OCI-LY7 (cell line): Measurements from ENCODE around the gene NEMF. TPM values are rescaled to one million over a fixed set of nuclear protein-coding genes. Genes with fewer than 3 reads are reported as not detected.

Source experiments
- BruUV-seq: library from RNA; stranded (reverse); fragments of 400-500 nt; replicated peaks from 2 replicates; lab custom pipeline; 2021; lab: Mats Ljungman, UMichigan
- CTCF ChIA-PET: fragments of 300-600 bp; sonication (Branson Sonifier 250); formaldehyde crosslinking; loops from one replicate; lab custom pipeline; 2022; ENCODE audit warnings: antibody characterized with exemption; ENCODE audit not compliant: unreplicated experiment; lab: Charles Lee
- POLR2A ChIA-PET: fragments of 300-600 bp; sonication (Branson Sonifier 250); formaldehyde crosslinking; loops from one replicate; lab custom pipeline; 2022; ENCODE audit warnings: antibody characterized with exemption; lab: Charles Lee
- DNase-seq: peaks from one replicate; pipeline ENCODE4 v3.0.0-alpha.2; 2015; ENCODE audit warnings: low spot score
- H2AFZ ChIP-seq: fragments of 200-600 bp; sonication (generic), shearing (Covaris generic); 2 replicates; pipeline ENCODE4 v1.6.1; 2014; ENCODE audit warnings: mild to moderate bottlenecking, antibody characterized with exemption, low read length, moderate library complexity
- H3K27ac ChIP-seq: fragments of 200-600 bp; sonication (generic); 2 replicates; pipeline ENCODE4 v1.5.1; 2014; ENCODE audit warnings: mixed run types, low read depth, mild to moderate bottlenecking, moderate library complexity, low read length, inconsistent platforms; ENCODE audit not compliant: poor library complexity, severe bottlenecking
- H3K36me3 ChIP-seq: fragments of 200-600 bp; sonication (generic); 2 replicates; pipeline ENCODE4 v1.6.1; 2014; ENCODE audit warnings: mild to moderate bottlenecking, antibody characterized with exemption, low read length, moderate library complexity, mixed read lengths; ENCODE audit not compliant: insufficient read depth
- H3K4me1 ChIP-seq: fragments of 200-600 bp; sonication (generic); 2 replicates; pipeline ENCODE4 v1.5.1; 2014; ENCODE audit warnings: mild to moderate bottlenecking, low read length; ENCODE audit not compliant: insufficient read depth, poor library complexity, severe bottlenecking
- H3K4me2 ChIP-seq: fragments of 200-600 bp; sonication (generic); 2 replicates; pipeline ENCODE4 v1.6.1; 2014; ENCODE audit warnings: mild to moderate bottlenecking, low read length
- H3K4me3 ChIP-seq: fragments of 200-600 bp; sonication (generic); 2 replicates; pipeline ENCODE4 v1.5.1; 2014; ENCODE audit warnings: mild to moderate bottlenecking, low read depth, low read length; ENCODE audit not compliant: poor library complexity, severe bottlenecking
- H3K79me2 ChIP-seq: fragments of 200-600 bp; sonication (generic); 2 replicates; pipeline ENCODE4 v1.6.1; 2016; ENCODE audit warnings: low read depth, mild to moderate bottlenecking, low read length, moderate library complexity, mixed read lengths; ENCODE audit not compliant: insufficient read depth
- H3K9me2 ChIP-seq: fragments of 200-600 bp; sonication (generic); 2 replicates; pipeline ENCODE4 v1.6.1; 2016; ENCODE audit warnings: mild to moderate bottlenecking, low read length, mixed read lengths; ENCODE audit not compliant: insufficient read depth
- H3K9me3 ChIP-seq: fragments of 200-600 bp; sonication (generic); 2 replicates; pipeline ENCODE4 v1.6.1; 2014; ENCODE audit warnings: mild to moderate bottlenecking, mixed run types, low read length, mixed read lengths
- H4K20me1 ChIP-seq: fragments of 200-600 bp; sonication (generic); 2 replicates; pipeline ENCODE4 v1.6.1; 2014; ENCODE audit warnings: mild to moderate bottlenecking, antibody characterized with exemption, low read length, moderate library complexity, mixed read lengths; ENCODE audit not compliant: insufficient read depth
- CTCF ChIP-seq: fragments of 200-600 bp; sonication (generic); conservative IDR thresholded peaks from 2 replicates; pipeline ENCODE4 v1.5.1; 2014; ENCODE audit warnings: mild to moderate bottlenecking, antibody characterized with exemption, low read length, moderate library complexity, mixed read lengths
- EZH2phosphoT487 ChIP-seq: fragments of 200-600 bp; sonication (generic); IDR thresholded peaks from 2 replicates; pipeline ENCODE4 v1.6.1; 2018; ENCODE audit warnings: low read depth, borderline replicate concordance, mild to moderate bottlenecking, mixed run types, antibody characterized with exemption, low read length, moderate library complexity, mixed read lengths
- intact Hi-C: fragments of 100-400 bp; cut with micrococcal nuclease; formaldehyde crosslinking; loops from one replicate; pipeline ENCODE4 v1.10.0; 2022; ENCODE audit not compliant: unreplicated experiment
- total RNA-seq, 2 experiments: library from RNA; depleted of rRNA in 1 of 2; stranded (reverse); fragments of >200 nt in 1 of 2; shearing (Covaris generic) in 1 of 2; gene quantifications; 2 replicates each; pipeline ENCODE4 v1.2.3, GENCODE V29; 2014 to 2022

Gene NEMF
- total RNA-seq, 2 experiments from 2014 or later = 63.2 to 79.4 TPM

DNA sequence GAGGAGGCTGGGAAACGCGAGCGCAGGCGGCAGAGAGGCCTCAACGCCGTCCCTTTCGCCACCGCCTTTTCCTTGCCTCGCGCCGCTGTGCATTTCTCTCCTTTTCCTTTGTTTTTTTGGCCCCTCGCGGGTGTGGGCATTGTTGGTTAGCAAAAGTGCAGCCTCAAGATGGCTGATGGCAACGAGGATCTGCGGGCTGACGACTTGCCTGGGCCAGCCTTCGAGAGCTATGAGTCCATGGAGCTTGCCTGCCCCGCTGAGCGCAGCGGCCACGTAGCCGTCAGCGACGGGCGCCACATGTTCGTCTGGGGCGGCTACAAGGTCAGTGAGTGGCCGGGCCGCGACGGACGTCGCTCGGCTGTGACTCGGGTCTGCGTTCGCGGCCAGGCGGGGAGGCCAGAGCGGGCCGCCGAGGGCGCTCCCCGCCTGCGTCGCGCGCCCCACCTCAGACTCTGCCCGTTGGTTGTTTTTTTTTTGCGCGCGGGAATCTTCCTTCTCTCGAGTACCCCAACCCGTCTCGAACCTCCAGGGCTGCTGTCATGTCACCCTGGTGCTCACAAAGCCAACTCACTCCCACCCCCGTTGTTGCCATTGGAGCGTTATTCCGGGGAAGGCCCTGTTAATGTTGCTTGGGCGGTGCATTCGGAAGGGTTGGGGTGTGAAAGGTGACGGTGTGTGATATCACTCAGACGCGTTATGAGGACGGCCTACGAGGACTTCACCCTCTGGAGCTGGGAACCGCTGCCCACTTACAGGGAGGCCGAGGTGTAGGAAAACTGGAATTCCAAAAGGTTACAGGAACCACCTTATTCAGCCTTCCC is 84.1 kb downstream of the NEMF start:
- POLR2A ChIA-PET = interaction anchor here (0.5 to 2.9 kb wide), 16 partner anchors 9 to 1345 kb away, joined by 3 to 24 read pairs (median 3); partner anchors contain the start of genes NEMF and RPS29
- CTCF ChIA-PET = interaction anchor here (1.0 to 1.3 kb wide), 2 partner anchors 147 to 209 kb away, joined by 3 read pairs; no protein-coding TSS in a partner anchor
- TF ChIP-seq EZH2phosphoT487 (no peak), CTCF (no peak)
- Histone ChIP-seq H3K79me2 (peaks cover 22% of the 10 kb centered on the region), H3K9me3 (no peaks in the 10 kb centered on the region), H3K4me3 (peak overlapping the region; percentile 73), H4K20me1 (peaks cover 7% of the 10 kb centered on the region; the same call in 1 of the 2 replicates), H2AFZ (peak overlapping the region; percentile 59), H3K4me2 (peak overlapping the region; percentile 94), H3K4me1 (peaks cover 35% of the 10 kb centered on the region), H3K36me3 (peaks cover 10% of the 10 kb centered on the region; the same call in 1 of the 2 replicates), H3K27ac (peak overlapping the region; percentile 78), H3K9me2 (no peaks in the 10 kb centered on the region)
- no TSS peak for BruUV-seq
- intact Hi-C loops = loop anchor here (1.0 to 10.0 kb wide), 6 partner anchors 80 to 764 kb away; partner anchors contain the start of genes LRR1, MAP4K5, POLE2 and VCPKMT
- DNase-seq = peak; percentile 62

DNA sequence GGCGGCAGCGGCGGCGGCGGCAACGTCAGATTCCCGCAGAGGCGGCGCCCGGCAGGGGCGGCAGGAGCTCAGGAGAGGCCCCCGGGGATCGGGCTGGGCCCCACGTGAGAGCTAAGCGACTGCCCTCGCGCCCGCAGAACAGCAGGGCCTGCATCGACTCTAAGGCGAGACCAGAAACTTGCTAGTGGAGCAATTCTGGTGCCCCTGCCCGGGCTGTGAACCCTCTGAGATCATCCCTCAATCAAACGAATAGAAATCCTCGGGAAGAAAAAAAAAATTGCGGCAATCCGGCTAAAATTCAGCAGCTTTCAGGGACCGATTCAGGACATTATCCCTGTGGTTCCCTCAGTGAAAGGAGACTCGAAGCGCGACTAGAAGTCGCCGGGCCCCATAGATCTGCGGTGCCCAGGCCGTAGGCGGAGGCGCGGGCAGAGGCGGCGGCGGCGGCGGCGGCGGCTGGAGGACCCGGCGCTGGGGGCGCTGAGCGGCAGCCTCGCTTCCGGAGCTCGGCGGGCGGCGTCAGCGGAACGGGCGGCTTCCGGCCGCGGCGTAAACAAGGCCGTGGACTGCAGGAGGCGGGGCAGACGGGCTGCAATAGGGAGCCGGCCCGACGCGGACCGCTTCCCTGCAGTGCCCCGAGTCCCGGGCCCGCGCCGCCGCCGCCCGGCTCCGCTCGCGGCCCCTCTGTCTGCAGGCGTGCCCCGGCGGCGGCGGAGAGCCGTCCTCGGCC is 84.9 kb downstream of the NEMF start, which contains the start of gene KLHDC2:
KLHDC2 (plus strand) TSS at position 583 of the 730 bp plus-strand sequence. CDS start 316 bp downstream, outside the sequence.
- TF ChIP-seq EZH2phosphoT487 = no peak
- TF ChIP-seq CTCF = peak; percentile 75
- Histone ChIP-seq H4K20me1 (peaks cover 7% of the 10 kb centered on the region; the same call in 1 of the 2 replicates), H3K36me3 (peaks cover 10% of the 10 kb centered on the region; the same call in 1 of the 2 replicates), H3K9me3 (no peaks in the 10 kb centered on the region), H3K4me1 (peaks cover 35% of the 10 kb centered on the region), H3K4me3 (peak within 1 kb of the TSS; percentile 73), H3K4me2 (peak within 1 kb of the TSS; percentile 94), H3K9me2 (no peaks in the 10 kb centered on the region), H2AFZ (peak within 1 kb of the TSS; percentile 83), H3K27ac (peak within 1 kb of the TSS; percentile 78), H3K79me2 (peaks cover 22% of the 10 kb centered on the region)
- ChIA-PET CTCF (interaction anchor here (0.6 to 1.0 kb wide), 6 partner anchors 25 to 890 kb away, joined by 3 to 9 read pairs (median 4); no protein-coding TSS in a partner anchor), POLR2A (interaction anchor here (0.5 to 2.9 kb wide), 20 partner anchors 10 to 677 kb away, joined by 3 to 24 read pairs (median 4); partner anchors contain the start of genes MGAT2, NEMF and RPL36AL)
- intact Hi-C loops = loop anchor here (1.0 to 10.0 kb wide), 6 partner anchors 79 to 765 kb away; partner anchors contain the start of genes LRR1, MAP4K5, POLE2 and VCPKMT
- no TSS peak for BruUV-seq
- DNase-seq = peak; percentile 93
